GM18505 (cell line): Measurements from ENCODE around the gene COX19.
"Not testable (repeated sequence)": the region's sequence is repeated elsewhere in the genome, so short reads cannot be mapped to it uniquely, and the experiment has no call there.

Experiments used
- ATAC-seq: cut with Tn5 transposase; IDR thresholded peaks from one replicate; pipeline ENCODE4 v1.9.1; 2021; ENCODE audit not compliant: unreplicated experiment
- POLR2A ChIP-seq: IDR thresholded peaks from 4 replicates; pipeline ENCODE4 v1.6.1; 2011; ENCODE audit warnings: borderline replicate concordance; ENCODE audit not compliant: insufficient read depth, insufficient read length; ENCODE audit errors: extremely low read depth

Gene COX19

GRCh38 chr7:967361-968082, 7.8 kb downstream of the COX19 start:
- TF ChIP-seq POLR2A, result no peak
- ATAC-seq, result no peak

- no peak for ATAC-seq
- TF ChIP-seq POLR2A, result no peak
These were observed 8.9 kb downstream of the COX19 start for GRCh38 chr7:966291-967069.

GRCh38 chr7:964401-965231, 10.7 kb downstream of the COX19 start:
- no peak for ATAC-seq
- no peak for TF ChIP-seq POLR2A

DNA sequence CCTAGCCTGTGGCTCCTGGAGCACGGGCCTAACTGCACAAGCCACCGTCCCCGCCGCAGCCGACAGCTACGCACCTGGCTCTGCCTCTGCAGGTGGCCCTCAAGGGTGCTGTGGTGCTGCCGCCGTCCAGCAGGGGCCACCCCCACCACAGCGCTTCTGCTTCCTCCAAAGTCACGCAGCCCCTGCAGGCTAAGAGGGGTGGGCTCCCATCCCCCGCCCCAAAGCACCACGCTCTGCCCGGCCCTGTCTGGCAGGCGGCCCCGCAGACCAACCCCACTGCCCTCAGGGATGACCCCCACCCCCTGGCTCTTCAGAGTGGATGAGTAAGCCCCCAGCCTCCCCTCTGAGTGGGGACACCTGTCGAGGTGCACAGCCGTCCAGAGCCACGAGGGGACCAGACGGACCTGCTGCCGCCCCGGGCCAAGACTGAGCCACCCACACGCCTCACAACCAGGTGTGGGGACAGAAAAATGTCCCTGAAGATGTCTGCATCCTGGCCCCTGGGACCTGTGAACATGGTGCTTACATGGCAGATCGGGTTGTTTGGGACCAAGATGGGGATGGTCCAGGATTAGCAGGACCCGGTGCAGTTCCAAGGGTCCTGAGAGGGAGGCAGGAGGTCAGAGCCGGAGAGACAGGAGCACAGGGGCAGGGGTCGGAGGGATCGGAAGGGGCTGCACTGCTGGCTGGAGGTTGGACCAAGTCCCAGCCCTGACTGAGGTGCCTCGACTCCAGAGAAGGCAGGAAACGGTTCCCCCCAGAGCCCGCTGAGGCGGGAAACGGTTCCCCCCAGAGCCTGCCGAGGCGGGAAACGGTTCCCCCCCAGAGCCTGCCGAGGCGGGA, 11.9 kb downstream of the COX19 start:
- ATAC-seq, result no peak
- TF ChIP-seq POLR2A, result no peak

GRCh38 chr7:962401-963081, 12.8 kb downstream of the COX19 start:
- no peak for TF ChIP-seq POLR2A
- ATAC-seq, result no peak

DNA sequence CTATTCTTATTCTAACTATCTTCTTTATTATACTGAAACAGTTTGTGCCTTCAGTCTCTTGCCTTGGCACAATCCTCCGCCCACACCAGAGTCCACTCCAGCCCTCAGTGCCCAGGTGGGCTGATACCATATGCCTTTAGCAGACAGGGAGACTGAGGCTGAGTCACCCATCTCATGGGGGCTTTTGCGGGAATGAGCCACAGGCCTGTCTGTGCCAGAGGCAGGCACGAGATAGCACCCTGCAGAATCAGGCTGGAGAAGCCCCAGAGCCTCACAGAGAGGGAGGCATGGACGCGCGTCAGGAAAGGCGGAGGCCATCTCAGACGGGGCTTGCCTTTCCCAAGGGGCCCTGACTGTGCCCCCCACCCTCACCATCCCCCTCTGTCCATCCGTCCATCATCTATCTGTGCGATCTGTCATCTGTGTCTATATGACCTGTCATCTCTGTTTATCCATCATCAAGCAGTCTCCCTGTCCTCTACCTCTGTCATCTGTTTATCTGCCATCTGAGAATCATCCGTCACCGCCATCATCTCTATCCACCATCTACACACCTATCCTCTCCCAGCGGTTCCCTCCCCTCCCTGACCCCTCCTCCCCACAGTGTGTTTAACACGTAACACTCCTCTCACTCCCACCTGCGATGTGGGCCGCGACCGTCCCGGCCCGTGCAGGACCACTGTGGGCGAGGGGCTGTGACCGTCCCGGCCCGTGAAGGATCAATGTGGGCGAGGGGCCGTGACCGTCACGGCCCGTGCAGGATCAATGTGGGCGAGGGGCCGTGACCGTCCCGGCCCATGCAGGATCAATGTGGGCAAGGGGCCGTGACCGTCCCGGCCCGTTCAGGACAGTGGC, 13.6 kb downstream of the COX19 start:
- no peak for ATAC-seq
- no peak for TF ChIP-seq POLR2A

DNA sequence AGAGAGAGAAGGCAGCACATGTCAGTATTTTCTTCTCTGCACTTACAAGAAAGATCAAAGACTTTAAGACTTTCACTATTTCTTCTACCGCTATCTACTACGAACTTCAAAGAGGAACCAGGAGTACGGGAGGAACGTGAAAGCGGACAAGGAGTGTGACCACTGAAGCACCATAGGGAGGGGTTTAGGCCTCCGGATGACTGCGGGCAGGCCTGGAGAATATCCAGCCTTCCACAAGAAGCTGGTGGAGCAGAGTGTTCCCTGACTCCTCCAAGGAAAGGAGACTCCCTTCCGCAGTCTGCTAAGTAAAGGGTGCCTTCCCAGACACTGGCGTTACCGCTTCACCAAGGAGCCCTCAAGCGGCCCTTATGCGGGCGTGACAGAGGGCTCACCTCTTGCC, 14.4 kb downstream of the COX19 start:
- ATAC-seq, result not testable (repeated sequence)

- no peak for TF ChIP-seq POLR2A
- no peak for ATAC-seq
These were observed 15.0 kb downstream of the COX19 start for GRCh38 chr7:960269-960871.

DNA sequence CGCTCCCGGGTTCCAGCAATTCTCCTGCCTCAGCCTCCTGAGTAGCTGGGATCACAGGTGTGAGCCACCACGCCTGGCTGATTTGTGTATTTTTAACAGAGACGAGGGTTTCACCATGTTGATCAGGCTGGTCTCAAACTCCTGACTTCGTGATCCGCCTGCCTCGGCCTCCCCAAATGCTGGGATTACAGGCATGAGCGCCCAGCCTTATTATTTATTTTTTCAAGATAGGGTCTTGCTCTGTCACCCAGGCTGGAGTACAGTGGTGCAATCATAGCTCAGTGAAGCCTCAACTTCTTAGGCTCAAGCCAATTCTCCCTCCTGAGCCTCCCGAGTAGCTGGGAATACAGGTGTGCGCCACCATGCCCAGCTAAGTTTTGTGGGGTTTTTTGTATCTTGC, 15.6 kb downstream of the COX19 start:
- ATAC-seq, result not testable (repeated sequence)

GRCh38 chr7:959271-959670, 16.1 kb downstream of the COX19 start:
- ATAC-seq, result no peak
- TF ChIP-seq POLR2A, result no peak
